Thoracic aorta (tissue), 2 donors: Measurements from ENCODE around the gene ZSCAN18. TPM values are rescaled to one million over a fixed set of nuclear protein-coding genes. Genes with fewer than 3 reads are reported as not detected.

Experiments
- ATAC-seq: fragments of 150-250 bp; one replicate; pipeline ENCODE4 v1.8.0; 2017; ENCODE audit warnings: low read depth; ENCODE audit not compliant: insufficient number of reproducible peaks, low FRiP score
- DNase-seq: peaks from one replicate; pipeline ENCODE4 v3.0.0-alpha.2; 2020; ENCODE audit warnings: low spot score
- H3K27ac ChIP-seq, 2 donors: fragments of 200-600 bp; sonication (generic); 1 replicate in 1 of 2; 2 replicates in 1 of 2; pipeline ENCODE4 v1.5.1; 2016; ENCODE audit warnings: mild to moderate bottlenecking in 2 of 2, moderate library complexity in 2 of 2
- H3K27me3 ChIP-seq: fragments of 200-600 bp; sonication (generic); replicated peaks from 2 replicates; pipeline ENCODE4 v1.6.0; 2016; ENCODE audit warnings: mild to moderate bottlenecking; ENCODE audit not compliant: insufficient read depth
- H3K36me3 ChIP-seq: fragments of 200-600 bp; sonication (generic); one replicate; pipeline ENCODE4 v1.5.1; 2016
- H3K4me1 ChIP-seq, 2 donors: fragments of 200-600 bp; sonication (generic); 1 replicate in 1 of 2; 2 replicates in 1 of 2; pipeline versions ENCODE4 v1.5.1 to v1.6.0; 2016; ENCODE audit warnings: low read depth in 2 of 2, mild to moderate bottlenecking in 1 of 2; ENCODE audit not compliant: control insufficient read depth in 1 of 2
- H3K4me3 ChIP-seq: fragments of 200-600 bp; sonication (generic); 2 replicates; pipeline ENCODE4 v1.5.1; 2016; ENCODE audit warnings: mild to moderate bottlenecking
- H3K9me3 ChIP-seq: fragments of 200-600 bp; sonication (generic); 2 replicates; pipeline ENCODE4 v1.5.1; 2016
- total RNA-seq, 2 donors: library from RNA; depleted of rRNA; stranded (reverse); fragments of >200 nt; gene quantifications; one replicate each; pipeline versions ENCODE4 v1.1.0 to v1.2.3, GENCODE V29; 2016
- TF ChIP-seq, protein P1 (sequence below): fragments of 200-600 bp; sonication (generic); IDR thresholded peaks from one replicate; pipeline ENCODE4 v1.5.1; 2019; ENCODE audit warnings: antibody characterized with exemption

Gene ZSCAN18
- total RNA-seq, 2 donors from 2014 or later = 90.9 to 102 TPM

DNA sequence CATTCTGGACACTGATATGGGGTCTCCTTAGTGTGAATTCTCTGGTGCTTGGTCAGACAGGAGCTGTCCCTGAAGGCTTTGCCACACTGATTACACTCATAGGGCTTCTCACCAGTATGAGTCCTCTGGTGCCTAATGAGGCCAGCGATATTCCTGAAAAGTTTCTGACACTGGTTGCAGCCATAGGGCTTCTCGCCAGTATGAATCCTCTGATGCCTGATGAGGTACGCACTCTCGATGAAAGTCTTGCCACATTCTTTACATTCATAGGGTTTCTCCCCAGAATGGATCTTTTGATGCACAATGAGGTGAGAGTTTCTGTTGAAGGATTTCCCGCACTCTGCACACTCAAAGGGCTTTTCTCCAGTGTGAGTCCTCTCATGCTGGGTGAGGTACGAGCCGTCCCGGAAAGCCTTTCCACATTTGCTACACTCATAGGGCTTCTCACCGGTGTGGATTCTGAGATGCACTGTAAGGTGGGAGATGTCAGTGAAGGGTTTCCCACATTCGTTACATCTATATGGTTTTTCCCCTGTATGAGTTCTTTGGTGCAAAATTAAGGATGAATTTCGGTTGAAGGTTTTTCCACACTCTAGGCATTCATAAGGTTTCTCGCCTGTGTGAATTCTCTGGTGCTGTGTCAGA lies 30.1 kb upstream of the ZSCAN18 start:
- H3K9me3 ChIP-seq = peaks cover 100% of the 10 kb centered on the region
- TF ChIP-seq, protein P1, sequence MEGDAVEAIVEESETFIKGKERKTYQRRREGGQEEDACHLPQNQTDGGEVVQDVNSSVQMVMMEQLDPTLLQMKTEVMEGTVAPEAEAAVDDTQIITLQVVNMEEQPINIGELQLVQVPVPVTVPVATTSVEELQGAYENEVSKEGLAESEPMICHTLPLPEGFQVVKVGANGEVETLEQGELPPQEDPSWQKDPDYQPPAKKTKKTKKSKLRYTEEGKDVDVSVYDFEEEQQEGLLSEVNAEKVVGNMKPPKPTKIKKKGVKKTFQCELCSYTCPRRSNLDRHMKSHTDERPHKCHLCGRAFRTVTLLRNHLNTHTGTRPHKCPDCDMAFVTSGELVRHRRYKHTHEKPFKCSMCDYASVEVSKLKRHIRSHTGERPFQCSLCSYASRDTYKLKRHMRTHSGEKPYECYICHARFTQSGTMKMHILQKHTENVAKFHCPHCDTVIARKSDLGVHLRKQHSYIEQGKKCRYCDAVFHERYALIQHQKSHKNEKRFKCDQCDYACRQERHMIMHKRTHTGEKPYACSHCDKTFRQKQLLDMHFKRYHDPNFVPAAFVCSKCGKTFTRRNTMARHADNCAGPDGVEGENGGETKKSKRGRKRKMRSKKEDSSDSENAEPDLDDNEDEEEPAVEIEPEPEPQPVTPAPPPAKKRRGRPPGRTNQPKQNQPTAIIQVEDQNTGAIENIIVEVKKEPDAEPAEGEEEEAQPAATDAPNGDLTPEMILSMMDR = no peak
- ATAC-seq (no peak), DNase-seq (no peak)
- H3K36me3 ChIP-seq = peaks cover 69% of the 10 kb centered on the region
- no peak overlapping the region for H3K27ac ChIP-seq
- no peaks in the 10 kb centered on the region for H3K27me3 ChIP-seq
- peak overlapping the region; percentile 29 for H3K4me3 ChIP-seq
- H3K4me1 ChIP-seq = no peaks in the 10 kb centered on the region

DNA sequence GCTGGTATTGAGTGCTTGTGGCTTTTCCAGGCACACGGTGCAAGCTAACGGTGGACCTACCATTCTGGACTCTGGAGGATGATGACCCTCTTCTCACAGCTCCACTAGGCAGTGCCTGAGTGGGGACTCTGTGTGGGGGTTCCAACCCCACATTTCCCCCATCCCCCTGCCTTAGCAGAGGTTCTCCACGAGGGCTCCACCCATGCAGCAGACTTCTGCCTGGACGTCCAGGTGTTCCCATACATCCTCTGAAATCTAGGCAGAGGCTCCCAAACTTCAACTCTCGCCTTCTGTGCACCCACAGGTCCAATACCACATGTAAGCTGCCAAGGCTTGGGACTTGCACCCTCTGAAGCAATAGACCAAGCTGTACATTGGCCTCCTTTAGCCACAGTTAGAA lies 25.3 kb upstream of the ZSCAN18 start:
- TF ChIP-seq, protein P1 = no peak
- Histone ChIP-seq H3K36me3 (peaks cover 22% of the 10 kb centered on the region), H3K4me1 (no peaks in the 10 kb centered on the region), H3K27ac (no peak overlapping the region), H3K27me3 (no peaks in the 10 kb centered on the region), H3K9me3 (peaks cover 93% of the 10 kb centered on the region), H3K4me3 (no peak overlapping the region)
- no peak for DNase-seq
- no peak for ATAC-seq

DNA sequence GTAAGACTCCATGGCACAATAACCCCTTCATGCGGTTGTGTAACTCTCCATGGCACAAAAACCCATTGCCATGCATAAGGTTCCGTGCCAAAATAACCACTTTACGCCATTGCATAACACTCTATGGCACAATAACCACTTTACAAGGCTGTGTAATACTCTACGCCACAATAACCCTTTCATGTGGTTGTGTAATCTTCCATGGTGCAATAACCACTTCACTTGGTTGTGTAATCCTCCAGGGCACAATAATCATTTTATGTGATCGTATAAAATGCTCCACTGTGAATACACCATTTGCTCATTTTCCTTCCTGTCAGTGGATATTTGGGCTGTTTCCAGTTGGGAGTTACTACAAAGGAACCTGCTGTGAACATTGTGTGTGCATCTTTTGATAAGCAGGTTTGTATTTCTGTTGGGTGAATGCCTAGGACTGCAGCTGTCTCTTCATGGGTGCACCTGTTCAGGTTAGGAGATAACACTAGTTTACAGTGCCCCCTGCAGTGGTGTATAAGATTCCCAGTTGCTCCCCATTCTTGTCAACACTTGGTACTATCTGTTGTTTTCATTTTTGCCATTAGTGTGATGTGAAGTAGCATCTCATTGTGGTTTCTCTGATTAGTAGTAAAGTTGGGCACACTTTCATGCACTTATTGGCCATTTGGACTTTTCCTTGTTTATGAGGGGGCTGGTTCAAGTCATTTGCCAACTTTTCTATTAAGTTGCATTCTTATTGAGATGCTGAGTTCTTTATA lies 21.1 kb upstream of the ZSCAN18 start:
- Histone ChIP-seq H3K27me3 (no peaks in the 10 kb centered on the region), H3K4me3 (no peak overlapping the region), H3K36me3 (no peaks in the 10 kb centered on the region), H3K4me1 (no peaks in the 10 kb centered on the region), H3K27ac (no peak overlapping the region), H3K9me3 (peaks cover 74% of the 10 kb centered on the region)
- DNase-seq (no peak), ATAC-seq (no peak)
- TF ChIP-seq, protein P1 = no peak

DNA sequence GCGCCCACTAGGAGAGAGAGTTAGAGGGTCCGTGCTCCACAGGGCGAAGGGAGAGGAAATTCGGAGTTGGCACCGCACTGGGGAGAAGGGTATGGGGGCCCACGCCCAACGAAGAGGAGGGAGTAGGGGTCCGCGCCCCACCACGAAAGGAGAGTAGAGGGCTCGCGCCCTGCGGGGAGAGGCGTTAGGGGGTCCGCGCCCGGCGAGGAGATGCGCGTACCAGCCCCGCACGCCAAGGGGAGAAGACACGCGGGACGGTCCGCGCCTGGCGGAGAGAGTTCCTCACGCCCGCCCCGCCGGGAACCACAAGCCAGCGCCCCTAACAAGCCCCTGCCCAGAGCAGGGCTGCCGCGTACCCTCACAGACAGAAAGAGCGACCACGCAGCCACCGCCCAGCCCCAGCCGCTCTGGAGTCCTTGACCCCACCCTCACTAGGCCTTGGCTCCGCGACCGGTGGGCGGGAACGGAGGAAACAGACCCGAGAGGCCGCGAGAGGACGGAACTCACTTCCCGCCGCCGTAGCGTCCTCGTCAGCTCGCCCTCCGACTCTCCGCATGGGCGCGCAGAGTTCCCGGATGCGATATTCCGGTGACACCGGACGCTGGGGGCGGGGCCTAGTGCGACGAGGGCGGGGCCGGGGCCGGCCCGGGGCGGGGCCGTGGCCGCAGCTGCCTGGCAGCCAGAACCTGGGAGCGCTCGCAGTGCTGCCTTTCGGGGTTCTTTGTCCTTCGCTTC lies 20.0 kb upstream of the ZSCAN18 start:
- Histone ChIP-seq H3K9me3 (peaks cover 72% of the 10 kb centered on the region), H3K4me1 (no peaks in the 10 kb centered on the region), H3K27ac (no peak overlapping the region), H3K27me3 (no peaks in the 10 kb centered on the region), H3K36me3 (no peaks in the 10 kb centered on the region), H3K4me3 (no peak overlapping the region)
- TF ChIP-seq, protein P1 = no peak
- DNase-seq (no peak), ATAC-seq (no peak)

DNA sequence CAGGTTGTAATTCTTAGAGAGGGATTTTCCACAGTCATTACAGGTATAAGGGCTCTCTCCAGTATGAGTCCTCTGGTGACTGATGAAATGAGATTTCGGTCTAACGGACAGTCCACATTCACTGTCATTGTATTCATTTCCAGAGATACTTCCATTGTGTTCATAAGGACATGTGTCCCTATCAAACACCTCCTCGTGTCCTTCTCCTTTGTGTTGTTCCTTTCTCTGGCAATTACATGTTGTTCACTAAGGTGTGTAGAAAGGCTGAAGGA lies 10.5 kb upstream of the ZSCAN18 start:
- Histone ChIP-seq H3K4me3 (no peak overlapping the region), H3K9me3 (peaks cover 77% of the 10 kb centered on the region), H3K27me3 (no peaks in the 10 kb centered on the region), H3K36me3 (no peaks in the 10 kb centered on the region), H3K4me1 (no peaks in the 10 kb centered on the region), H3K27ac (no peak overlapping the region)
- ATAC-seq (no peak), DNase-seq (no peak)
- TF ChIP-seq, protein P1 = no peak
